ENCODE data around the gene ADARB2.

Gene ADARB2

DNA sequence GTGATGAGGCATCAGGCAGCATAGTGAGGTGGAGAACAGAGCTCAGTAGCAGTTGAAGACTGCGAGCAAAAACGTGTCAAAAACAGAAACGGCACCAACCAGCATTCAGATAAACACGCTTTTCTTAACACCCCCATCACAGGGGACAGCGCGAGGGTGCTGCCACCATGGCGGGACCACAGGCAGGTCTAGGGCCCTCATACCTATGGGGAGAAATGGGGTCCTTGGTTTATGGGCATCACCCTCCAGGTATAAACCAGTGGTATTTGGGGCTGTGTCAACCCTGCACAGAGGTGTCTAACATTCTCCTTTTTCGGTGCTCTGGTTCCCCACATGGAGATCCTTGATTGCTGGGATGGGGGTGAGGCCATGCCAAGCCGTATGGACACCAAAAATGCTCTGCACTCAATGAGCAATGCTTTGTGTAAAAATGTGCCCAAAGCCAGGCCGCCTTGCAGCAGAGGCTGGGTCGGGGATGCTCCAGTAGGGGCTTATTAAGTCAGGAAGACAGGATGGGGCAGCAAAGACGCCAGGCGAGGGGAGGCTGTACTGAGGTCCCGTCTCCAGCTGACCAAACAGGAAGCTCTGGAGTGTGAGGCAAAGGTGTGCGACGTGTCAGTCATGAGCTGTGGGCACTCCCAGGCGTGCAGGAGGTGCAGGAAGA, 489.6 kb downstream of the ADARB2 start:
- Histone ChIP-seq H3K4me1 (ENCODE audit: control insufficient read depth in 1 of 2, insufficient read depth in 2 of 2, low read length in 2 of 2) (no peaks in the 10 kb centered on the region), H3K9me3 (ENCODE audit: control insufficient read depth in 1 of 2, low read length in 2 of 2) (peaks cover 0 to 7% of the 10 kb centered on the region in 2 donors), H3K36me3 (ENCODE audit: control insufficient read depth in 1 of 2, insufficient read depth in 2 of 2, low read length in 2 of 2) (no peaks in the 10 kb centered on the region), H3K27ac (ENCODE audit: low read length) (no peak overlapping the region), H3K27me3 (ENCODE audit: low read depth, low read length) (no peaks in the 10 kb centered on the region), H3K4me3 (ENCODE audit: low read depth in 1 of 2, low read length in 2 of 2) (no peak overlapping the region)

GRCh38 chr10:1244493-1244892, 492.8 kb downstream of the ADARB2 start:
- no peaks in the 10 kb centered on the region for H3K4me1 ChIP-seq (ENCODE audit: control insufficient read depth in 1 of 2, insufficient read depth in 2 of 2, low read length in 2 of 2)
- H3K27me3 ChIP-seq (ENCODE audit: low read depth, low read length), result peaks cover 7% of the 10 kb centered on the region
- H3K27ac ChIP-seq (ENCODE audit: low read length), result no peak overlapping the region
- H3K9me3 ChIP-seq (ENCODE audit: control insufficient read depth in 1 of 2, low read length in 2 of 2), result peaks cover 0 to 5% of the 10 kb centered on the region in 2 donors
- H3K4me3 ChIP-seq (ENCODE audit: low read depth in 1 of 2, low read length in 2 of 2), result no peak overlapping the region
- H3K36me3 ChIP-seq (ENCODE audit: control insufficient read depth in 1 of 2, insufficient read depth in 2 of 2, low read length in 2 of 2), result no peaks in the 10 kb centered on the region

DNA sequence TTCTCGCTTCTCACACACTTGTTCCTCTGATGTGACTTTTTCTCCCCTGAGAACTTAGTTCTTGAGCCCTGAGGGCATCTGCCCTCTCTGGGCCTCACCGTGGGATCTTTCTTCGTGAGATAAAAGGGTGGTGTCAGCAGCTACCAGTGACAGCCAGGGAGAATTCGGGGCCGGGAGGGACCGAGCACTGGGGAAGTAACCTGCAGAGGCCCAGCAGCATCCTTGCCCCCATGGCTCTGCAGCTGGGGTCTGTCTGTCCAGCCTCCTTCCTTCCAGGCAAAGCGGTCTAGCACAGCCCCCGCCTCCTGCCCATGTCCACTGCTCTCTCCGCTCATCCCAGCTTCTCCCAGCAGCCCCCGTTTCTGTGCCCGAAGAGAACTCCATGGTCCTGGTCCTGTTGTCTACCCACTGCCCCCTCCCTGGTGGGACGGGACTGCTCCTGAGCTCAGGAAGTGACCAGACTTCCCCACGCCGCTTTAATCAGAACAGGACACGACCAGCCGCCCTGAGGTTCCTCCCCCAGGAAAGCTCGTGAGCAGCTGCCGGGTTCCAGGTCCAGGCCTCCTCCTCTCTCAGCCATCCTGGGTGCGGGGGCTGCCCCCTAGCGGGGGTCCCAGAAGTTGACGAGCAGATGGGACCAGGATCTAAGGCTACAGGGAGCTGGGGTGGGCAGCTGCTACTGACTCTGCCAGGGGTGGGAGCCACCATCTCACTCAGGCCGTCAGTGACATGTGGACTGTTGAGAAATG, 493.7 kb downstream of the ADARB2 start:
- H3K27me3 ChIP-seq (ENCODE audit: low read depth, low read length), result peaks cover 7% of the 10 kb centered on the region
- H3K4me1 ChIP-seq (ENCODE audit: control insufficient read depth in 1 of 2, insufficient read depth in 2 of 2, low read length in 2 of 2), result no peaks in the 10 kb centered on the region
- H3K4me3 ChIP-seq (ENCODE audit: low read depth in 1 of 2, low read length in 2 of 2), result no peak overlapping the region
- H3K9me3 ChIP-seq (ENCODE audit: control insufficient read depth in 1 of 2, low read length in 2 of 2), result peaks cover 0 to 5% of the 10 kb centered on the region in 2 donors
- no peaks in the 10 kb centered on the region for H3K36me3 ChIP-seq (ENCODE audit: control insufficient read depth in 1 of 2, insufficient read depth in 2 of 2, low read length in 2 of 2)
- no peak overlapping the region for H3K27ac ChIP-seq (ENCODE audit: low read length)

DNA sequence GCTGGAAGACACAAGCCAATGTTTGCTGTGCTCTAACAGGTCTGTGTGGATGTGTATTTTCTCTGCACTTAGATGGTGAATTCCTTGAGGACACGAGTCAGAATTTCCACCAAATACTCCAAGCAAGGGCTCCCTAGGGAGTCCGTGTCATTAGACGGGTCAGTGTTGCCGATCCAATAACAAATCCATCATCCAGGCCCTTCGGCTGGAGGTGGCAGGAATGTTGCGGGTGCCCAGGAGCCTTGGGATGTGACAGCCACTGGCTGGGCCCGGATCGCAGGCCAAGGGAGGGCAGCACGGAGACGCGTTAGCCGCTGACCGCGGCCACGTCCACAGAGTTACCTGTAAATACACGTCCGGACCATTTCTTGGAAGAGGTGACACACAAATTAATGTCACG, 494.4 kb downstream of the ADARB2 start:
- Histone ChIP-seq H3K4me1 (ENCODE audit: control insufficient read depth in 1 of 2, insufficient read depth in 2 of 2, low read length in 2 of 2) (no peaks in the 10 kb centered on the region), H3K27me3 (ENCODE audit: low read depth, low read length) (peaks cover 7% of the 10 kb centered on the region), H3K36me3 (ENCODE audit: control insufficient read depth in 1 of 2, insufficient read depth in 2 of 2, low read length in 2 of 2) (no peaks in the 10 kb centered on the region), H3K27ac (ENCODE audit: low read length) (no peak overlapping the region), H3K4me3 (ENCODE audit: low read depth in 1 of 2, low read length in 2 of 2) (no peak overlapping the region), H3K9me3 (ENCODE audit: control insufficient read depth in 1 of 2, low read length in 2 of 2) (peaks cover 0 to 5% of the 10 kb centered on the region in 2 donors)

GRCh38 chr10:1241973-1242935, 495.1 kb downstream of the ADARB2 start:
- H3K4me3 ChIP-seq (ENCODE audit: low read depth in 1 of 2, low read length in 2 of 2), result no peak overlapping the region
- no peaks in the 10 kb centered on the region for H3K4me1 ChIP-seq (ENCODE audit: control insufficient read depth in 1 of 2, insufficient read depth in 2 of 2, low read length in 2 of 2)
- H3K27ac ChIP-seq (ENCODE audit: low read length), result no peak overlapping the region
- H3K36me3 ChIP-seq (ENCODE audit: control insufficient read depth in 1 of 2, insufficient read depth in 2 of 2, low read length in 2 of 2), result no peaks in the 10 kb centered on the region
- peaks cover 7% of the 10 kb centered on the region for H3K27me3 ChIP-seq (ENCODE audit: low read depth, low read length)
- H3K9me3 ChIP-seq (ENCODE audit: control insufficient read depth in 1 of 2, low read length in 2 of 2), result peaks cover 0 to 5% of the 10 kb centered on the region in 2 donors

DNA sequence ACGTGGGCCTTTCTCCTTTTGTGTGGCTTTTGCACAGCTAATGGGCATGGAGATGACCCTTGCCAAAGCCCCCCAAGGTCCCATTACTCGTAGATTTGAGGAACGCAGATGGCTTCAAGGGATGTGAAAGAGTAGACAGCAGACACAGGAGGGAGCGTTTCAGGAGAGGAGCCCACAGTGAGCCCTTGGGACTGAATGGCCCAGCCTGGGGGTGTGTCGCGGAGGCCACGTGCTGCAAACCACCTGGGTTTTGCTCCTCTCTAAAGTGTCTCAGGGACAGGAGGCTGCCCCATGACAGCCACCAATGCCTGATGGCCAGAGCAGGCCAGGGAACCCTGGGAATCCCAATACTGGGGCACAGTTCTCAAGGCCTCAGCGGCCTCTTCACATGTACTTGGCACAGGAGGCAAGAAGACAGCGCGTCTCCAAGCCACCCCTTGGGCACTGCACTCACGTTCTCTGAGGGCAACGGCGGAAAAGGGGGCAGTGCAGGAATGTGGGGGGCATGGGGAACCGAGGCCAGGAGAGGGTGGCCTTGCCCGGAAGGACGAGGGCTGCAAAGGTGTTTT, 495.9 kb downstream of the ADARB2 start:
- Histone ChIP-seq H3K36me3 (ENCODE audit: control insufficient read depth in 1 of 2, insufficient read depth in 2 of 2, low read length in 2 of 2) (no peaks in the 10 kb centered on the region), H3K9me3 (ENCODE audit: control insufficient read depth in 1 of 2, low read length in 2 of 2) (peaks cover 0 to 5% of the 10 kb centered on the region in 2 donors), H3K4me1 (ENCODE audit: control insufficient read depth in 1 of 2, insufficient read depth in 2 of 2, low read length in 2 of 2) (no peaks in the 10 kb centered on the region), H3K4me3 (ENCODE audit: low read depth in 1 of 2, low read length in 2 of 2) (no peak overlapping the region), H3K27ac (ENCODE audit: low read length) (no peak overlapping the region), H3K27me3 (ENCODE audit: low read depth, low read length) (peaks cover 7% of the 10 kb centered on the region)

- Histone ChIP-seq H3K4me3 (ENCODE audit: low read depth in 1 of 2, low read length in 2 of 2) (no peak overlapping the region), H3K36me3 (ENCODE audit: control insufficient read depth in 1 of 2, insufficient read depth in 2 of 2, low read length in 2 of 2) (no peaks in the 10 kb centered on the region), H3K27me3 (ENCODE audit: low read depth, low read length) (peaks cover 7% of the 10 kb centered on the region), H3K9me3 (ENCODE audit: control insufficient read depth in 1 of 2, low read length in 2 of 2) (peaks cover 0 to 5% of the 10 kb centered on the region in 2 donors), H3K4me1 (ENCODE audit: control insufficient read depth in 1 of 2, insufficient read depth in 2 of 2, low read length in 2 of 2) (no peaks in the 10 kb centered on the region), H3K27ac (ENCODE audit: low read length) (no peak overlapping the region)
Observed at GRCh38 chr10:1240341-1240775, 497.0 kb downstream of the ADARB2 start.

DNA sequence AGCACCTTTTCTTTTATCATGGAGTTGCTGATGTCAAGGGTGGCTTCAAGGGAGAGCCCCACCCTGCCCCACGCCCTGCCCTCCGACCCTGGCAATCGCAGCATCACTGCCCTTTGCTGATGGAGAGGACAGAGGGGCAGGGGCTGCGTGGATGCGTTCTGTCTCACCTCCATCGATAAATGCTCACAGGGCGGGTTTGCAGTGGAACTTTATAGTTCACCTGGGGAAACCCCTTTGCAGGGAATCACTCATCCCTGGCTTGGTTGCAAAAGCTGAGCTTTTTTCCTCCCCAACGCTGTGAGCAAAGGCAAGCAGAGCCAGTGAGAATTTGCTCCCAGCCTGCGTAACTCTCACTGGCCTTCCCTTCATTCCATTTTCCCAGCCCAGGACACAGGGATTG, 504.3 kb downstream of the ADARB2 start:
- H3K27me3 ChIP-seq (ENCODE audit: low read depth, low read length), result no peaks in the 10 kb centered on the region
- H3K4me1 ChIP-seq (ENCODE audit: control insufficient read depth in 1 of 2, insufficient read depth in 2 of 2, low read length in 2 of 2), result no peaks in the 10 kb centered on the region
- H3K27ac ChIP-seq (ENCODE audit: low read length), result no peak overlapping the region
- no peak overlapping the region for H3K4me3 ChIP-seq (ENCODE audit: low read depth in 1 of 2, low read length in 2 of 2)
- no peaks in the 10 kb centered on the region for H3K36me3 ChIP-seq (ENCODE audit: control insufficient read depth in 1 of 2, insufficient read depth in 2 of 2, low read length in 2 of 2)
- no peaks in the 10 kb centered on the region for H3K9me3 ChIP-seq (ENCODE audit: control insufficient read depth in 1 of 2, low read length in 2 of 2)

GRCh38 chr10:1232164-1232911, 505.0 kb downstream of the ADARB2 start:
- no peaks in the 10 kb centered on the region for H3K36me3 ChIP-seq (ENCODE audit: control insufficient read depth in 1 of 2, insufficient read depth in 2 of 2, low read length in 2 of 2)

DNA sequence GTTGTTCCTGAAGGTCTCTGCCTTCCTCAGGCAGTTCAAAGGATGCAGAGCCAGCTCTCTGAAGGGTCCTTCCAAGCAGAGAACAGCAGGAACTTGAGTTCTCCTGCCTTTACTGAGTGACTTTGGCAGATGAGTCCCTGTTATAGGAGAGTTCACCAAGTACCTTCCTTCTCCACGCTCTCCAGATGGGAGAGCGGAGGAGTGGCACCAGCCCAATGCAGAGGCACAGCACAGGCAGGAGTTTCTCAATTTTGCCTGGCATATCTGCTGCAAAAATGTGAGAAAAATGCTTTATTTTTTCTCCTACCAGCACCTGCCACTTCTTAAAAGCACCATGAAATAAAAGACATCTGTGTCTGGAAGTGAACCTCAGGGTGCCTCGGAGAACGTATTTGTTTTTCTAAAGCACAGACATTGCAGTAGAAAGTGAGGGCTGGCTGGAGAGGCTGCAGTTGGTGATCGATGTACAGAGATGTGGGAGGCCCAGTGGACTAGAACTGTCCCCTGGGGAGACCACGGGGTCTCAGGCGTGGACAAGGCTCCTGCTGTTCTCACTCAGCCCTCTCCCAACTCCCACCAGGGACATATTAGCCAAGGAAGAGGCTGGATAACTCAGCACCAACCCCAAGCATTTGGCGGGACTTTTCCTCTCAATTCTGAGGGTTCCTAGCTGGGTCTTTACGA, 506.6 kb downstream of the ADARB2 start:
- Histone ChIP-seq H3K36me3 (ENCODE audit: control insufficient read depth in 1 of 2, insufficient read depth in 2 of 2, low read length in 2 of 2) (no peaks in the 10 kb centered on the region), H3K27me3 (ENCODE audit: low read depth, low read length) (no peaks in the 10 kb centered on the region), H3K4me3 (ENCODE audit: low read depth in 1 of 2, low read length in 2 of 2) (no peak overlapping the region), H3K9me3 (ENCODE audit: control insufficient read depth in 1 of 2, low read length in 2 of 2) (no peaks in the 10 kb centered on the region), H3K4me1 (ENCODE audit: control insufficient read depth in 1 of 2, insufficient read depth in 2 of 2, low read length in 2 of 2) (no peaks in the 10 kb centered on the region), H3K27ac (ENCODE audit: low read length) (no peak overlapping the region)

More at GRCh38 chr10:1232164-1232911, 505.0 kb downstream of the ADARB2 start:
- Histone ChIP-seq H3K4me3 (ENCODE audit: low read depth in 1 of 2, low read length in 2 of 2) (no peak overlapping the region), H3K9me3 (ENCODE audit: control insufficient read depth in 1 of 2, low read length in 2 of 2) (no peaks in the 10 kb centered on the region), H3K4me1 (ENCODE audit: control insufficient read depth in 1 of 2, insufficient read depth in 2 of 2, low read length in 2 of 2) (no peaks in the 10 kb centered on the region), H3K27ac (ENCODE audit: low read length) (no peak overlapping the region), H3K27me3 (ENCODE audit: low read depth, low read length) (no peaks in the 10 kb centered on the region)

All from muscle layer of duodenum (tissue), 2 donors.